ENCODE data around the gene BACE1-AS.

DNA sequence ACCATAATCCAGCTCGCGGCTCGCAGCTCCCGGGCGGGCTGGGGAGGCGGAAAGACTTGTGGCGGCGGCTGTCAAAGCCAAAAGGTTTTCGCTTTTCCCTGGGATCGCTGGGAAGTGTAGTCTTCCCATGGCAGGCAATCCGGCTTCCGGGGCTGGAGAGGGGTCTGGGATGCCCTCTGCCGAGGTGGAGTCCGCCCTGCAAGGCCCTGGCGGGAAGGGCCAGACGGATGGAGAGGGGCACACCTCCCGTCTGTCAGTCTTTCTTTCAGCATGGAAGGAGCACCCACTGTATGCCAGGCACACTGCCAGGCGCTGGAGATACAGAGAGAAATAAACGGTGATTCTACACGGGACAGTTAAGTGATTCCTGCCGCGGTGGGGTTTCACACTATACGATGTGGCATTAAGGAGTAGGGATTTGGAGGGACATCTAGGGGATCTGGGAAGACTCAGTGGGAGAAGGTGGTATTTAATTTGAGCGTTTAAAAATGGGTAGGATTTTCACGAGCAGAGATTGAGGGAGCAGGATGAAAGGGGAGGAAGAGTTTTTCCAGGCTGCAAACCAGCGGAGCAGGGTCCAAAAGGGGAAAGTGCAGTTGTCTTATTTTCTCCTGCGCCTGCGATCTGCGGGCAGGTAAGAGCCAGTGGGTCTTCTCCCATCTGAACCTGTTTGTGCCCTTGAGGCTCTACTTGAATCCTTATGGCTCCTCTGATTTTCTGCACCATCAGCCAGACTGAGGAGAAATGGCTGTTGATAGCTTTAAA lies 25.2 kb downstream of the BACE1-AS start, which contains the start of gene BACE1:
- TF ChIP-seq POLR2A (IDR thresholded peaks at IDR 0.05) (peak; percentile 11 to 34), CTCF (IDR thresholded peaks at IDR 0.05) (no peak)
